DOHH2 (cell line): Measurements from ENCODE around the gene MAPK12.

Source experiments
- CTCF ChIP-seq: fragments of 200-600 bp; sonication (generic); IDR thresholded peaks from one replicate; pipeline ENCODE4 v1.5.1; 2014; ENCODE audit warnings: antibody characterized with exemption, mild to moderate bottlenecking, low read depth, low read length; ENCODE audit not compliant: poor library complexity, severe bottlenecking
- EZH2phosphoT487 ChIP-seq: fragments of 200-600 bp; sonication (generic); IDR thresholded peaks from 2 replicates; pipeline ENCODE4 v1.6.1; 2017; ENCODE audit warnings: borderline replicate concordance, mild to moderate bottlenecking, antibody characterized with exemption, low read length, moderate library complexity, mixed read lengths

- TF ChIP-seq EZH2phosphoT487, result no peak
- no peak for TF ChIP-seq CTCF
Observed at GRCh38 chr22:50218996-50219727, 42.3 kb downstream of the MAPK12 start.
